Right cardiac atrium (tissue), 5 donors: Measurements from ENCODE around the gene PDIA5. TPM values are rescaled to one million over a fixed set of nuclear protein-coding genes. Genes with fewer than 3 reads are reported as not detected.

Experiments used
- ATAC-seq, 2 donors: fragments of 200-7000 bp; cut with Tn5 transposase; one replicate each; pipeline versions ENCODE4 v1.8.0 to v1.9.1; 2020; ENCODE audit warnings: moderate library complexity in 2 of 2, mild to moderate bottlenecking in 1 of 2
- DNase-seq, 3 donors: peaks; one replicate each; pipeline ENCODE4 v3.0.0-alpha.2; 2020
- H3K27ac ChIP-seq: one replicate; pipeline ENCODE4 v1.5.1; 2013; ENCODE audit warnings: mild to moderate bottlenecking, low read length, control low read depth, moderate library complexity
- H3K27me3 ChIP-seq: one replicate; pipeline ENCODE4 v1.6.1; 2013; ENCODE audit not compliant: control insufficient read depth, insufficient read depth
- H3K4me1 ChIP-seq: one replicate; pipeline ENCODE4 v1.6.1; 2013; ENCODE audit warnings: low read length; ENCODE audit not compliant: control insufficient read depth, insufficient read depth
- H3K4me3 ChIP-seq: one replicate; pipeline ENCODE4 v1.5.1; 2013; ENCODE audit warnings: low read length, control low read depth
- H3K9me3 ChIP-seq: one replicate; pipeline ENCODE4 v1.6.1; 2013; ENCODE audit warnings: low read length; ENCODE audit not compliant: control insufficient read depth
- WGBS: extraction: QIAGEN DNeasy Blood & Tissue Kit; methylation state at CpG from one replicate; pipeline ENCODE4 v1.1.7; 2013; 5-methylcytosine and 5-hydroxymethylcytosine counted together
- intact Hi-C, 4 donors: fragments of 100-400 bp; cut with DNase I; formaldehyde crosslinking; loops; one replicate each; pipeline versions ENCODE4 v1.11.0 to v1.14.0; 2022 to 2023
- polyA plus RNA-seq: library from polyadenylated mRNA; stranded (reverse); fragments of 200-250 nt; gene quantifications from one replicate; pipeline ENCODE4 v1.2.3, GENCODE V29; 2013
- total RNA-seq, 4 donors: library from RNA; stranded (reverse); fragmentation: NEBNext Ultra II Directional; extraction: Animal tissue kit (Norgen Biotek cat#: 25700); gene quantifications; one replicate each; pipeline ENCODE4 v1.2.1, GENCODE V29; 2021
- donor health status: healthy with polysubstance abuse.
- donor health status: DM: no; HTN: yes; CAD: no.
- donor health status: DM: no; HTN: no; CAD: no.
- donor health status: DM: no; HTN: yes; CAD: no; lungs with severe emphysema.
- donor health status: DM: yes; HTN: yes; CAD: no.

Gene PDIA5
- total and polyA plus RNA-seq, 5 donors: 8.3 to 11.1 (median 9.7) TPM

DNA sequence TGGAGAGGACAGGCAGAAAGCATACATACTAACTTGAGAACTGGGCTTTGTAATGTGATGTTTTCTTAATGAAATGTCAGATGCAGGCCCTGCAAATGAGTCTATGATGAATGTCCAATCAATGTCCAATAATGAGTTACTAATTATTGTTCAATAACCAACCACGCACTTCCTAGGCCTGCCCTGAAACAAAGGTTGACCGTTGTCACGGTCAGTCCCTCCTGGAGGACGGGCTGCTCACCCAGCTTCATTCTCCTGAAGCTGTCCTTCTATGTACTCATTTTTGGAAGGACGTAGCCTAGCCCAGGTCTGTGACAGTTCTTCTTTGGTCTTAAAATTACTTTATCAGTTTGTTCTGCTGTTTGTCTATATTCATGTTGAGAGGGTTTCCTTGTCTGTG, 8.3 kb upstream of the PDIA5 start:
- H3K27me3 ChIP-seq: no peaks in the 10 kb centered on the region
- no peak overlapping the region for H3K4me3 ChIP-seq
- 96% methylated on average over 5 of the region's 5 CpGs for WGBS
- DNase-seq: no peak
- H3K27ac ChIP-seq: no peak overlapping the region
- intact Hi-C loops: no loop called here
- no peak for ATAC-seq
- H3K9me3 ChIP-seq: no peaks in the 10 kb centered on the region
- no peaks in the 10 kb centered on the region for H3K4me1 ChIP-seq

GRCh38 chr3:123060054-123060453, 6.8 kb upstream of the PDIA5 start:
- no peak overlapping the region for H3K4me3 ChIP-seq
- DNase-seq (no peak), ATAC-seq (no peak)
- no peaks in the 10 kb centered on the region for H3K4me1 ChIP-seq
- no peak overlapping the region for H3K27ac ChIP-seq
- intact Hi-C loops: no loop called here
- H3K27me3 ChIP-seq: no peaks in the 10 kb centered on the region
- H3K9me3 ChIP-seq: no peaks in the 10 kb centered on the region

- intact Hi-C loops: no loop called here
- Histone ChIP-seq H3K27me3 (no peaks in the 10 kb centered on the region), H3K4me3 (no peak overlapping the region), H3K4me1 (no peaks in the 10 kb centered on the region), H3K9me3 (no peaks in the 10 kb centered on the region), H3K27ac (no peak overlapping the region)
- ATAC-seq: no peak
- 84% methylated on average over 7 of the region's 7 CpGs for WGBS
- DNase-seq: no peak
These were observed 5.0 kb upstream of the PDIA5 start for GRCh38 chr3:123061856-123062255.

- WGBS: 90% methylated on average over 6 of the region's 6 CpGs
- intact Hi-C loops: no loop called here
- no peak for DNase-seq
These were observed 3.8 kb upstream of the PDIA5 start for GRCh38 chr3:123063034-123063433.

DNA sequence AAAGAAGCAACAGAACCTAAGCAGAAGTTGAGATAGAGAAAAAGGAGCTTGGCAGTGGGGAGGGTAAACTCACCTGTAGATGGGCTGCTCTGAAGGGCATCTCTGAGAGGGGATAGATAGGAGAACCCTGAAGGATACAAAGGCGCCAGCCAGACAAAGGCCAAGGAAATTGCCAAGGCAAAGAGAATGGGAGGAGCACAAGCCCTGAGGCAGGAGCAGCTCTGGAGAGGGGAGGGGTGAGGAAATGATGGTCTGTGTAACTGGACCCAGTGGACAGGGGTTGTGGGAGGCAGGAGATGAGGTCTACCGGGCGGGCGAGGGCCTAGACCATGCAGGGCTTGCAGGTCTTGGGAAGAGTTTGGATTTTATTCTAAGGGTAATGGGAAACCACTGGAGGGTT, 2.3 kb upstream of the PDIA5 start:
- H3K9me3 ChIP-seq: no peaks in the 10 kb centered on the region
- ATAC-seq (no peak), DNase-seq (no peak)
- H3K27me3 ChIP-seq: no peaks in the 10 kb centered on the region
- no peak overlapping the region for H3K27ac ChIP-seq
- intact Hi-C loops: no loop called here
- H3K4me3 ChIP-seq: no peak overlapping the region
- peaks cover 3% of the 10 kb centered on the region for H3K4me1 ChIP-seq
- WGBS: 94% methylated on average over 4 of the region's 4 CpGs

More at GRCh38 chr3:123063034-123063433, 3.8 kb upstream of the PDIA5 start:
- Histone ChIP-seq H3K27ac (no peak overlapping the region), H3K27me3 (no peaks in the 10 kb centered on the region), H3K9me3 (no peaks in the 10 kb centered on the region), H3K4me3 (no peak overlapping the region), H3K4me1 (no peaks in the 10 kb centered on the region)
- ATAC-seq: no peak

- DNase-seq: no peak
- 53% methylated on average over 1 of the region's 1 CpG for WGBS
These were observed 1.9 kb upstream of the PDIA5 start for GRCh38 chr3:123064914-123065313.

GRCh38 chr3:123066599-123066895, 278 bp upstream of the PDIA5 start:
- WGBS: 17% methylated on average over 6 of the region's 6 CpGs
- Histone ChIP-seq H3K4me1 (peaks cover 5% of the 10 kb centered on the region), H3K9me3 (no peaks in the 10 kb centered on the region), H3K27me3 (no peaks in the 10 kb centered on the region), H3K4me3 (peak overlapping the region; percentile 78), H3K27ac (no peak overlapping the region)
- intact Hi-C loops: no loop called here
- DNase-seq: no peak
- no peak for ATAC-seq

More at GRCh38 chr3:123064914-123065313, 1.9 kb upstream of the PDIA5 start:
- ATAC-seq: no peak
- intact Hi-C loops: no loop called here
- Histone ChIP-seq H3K4me1 (peaks cover 3% of the 10 kb centered on the region), H3K27me3 (no peaks in the 10 kb centered on the region), H3K9me3 (no peaks in the 10 kb centered on the region), H3K4me3 (no peak overlapping the region), H3K27ac (no peak overlapping the region)

- H3K4me3 ChIP-seq: peak overlapping the region; percentile 78
- intact Hi-C loops: no loop called here
- WGBS: 23% methylated on average over 24 of the region's 24 CpGs
- no peaks in the 10 kb centered on the region for H3K9me3 ChIP-seq
- ATAC-seq (peak; percentile 33 to 44), DNase-seq (no peak)
- peaks cover 13% of the 10 kb centered on the region for H3K4me1 ChIP-seq
- H3K27me3 ChIP-seq: no peaks in the 10 kb centered on the region
- H3K27ac ChIP-seq: no peak overlapping the region
These were observed 1.1 kb downstream of the PDIA5 start for GRCh38 chr3:123067689-123068600.

DNA sequence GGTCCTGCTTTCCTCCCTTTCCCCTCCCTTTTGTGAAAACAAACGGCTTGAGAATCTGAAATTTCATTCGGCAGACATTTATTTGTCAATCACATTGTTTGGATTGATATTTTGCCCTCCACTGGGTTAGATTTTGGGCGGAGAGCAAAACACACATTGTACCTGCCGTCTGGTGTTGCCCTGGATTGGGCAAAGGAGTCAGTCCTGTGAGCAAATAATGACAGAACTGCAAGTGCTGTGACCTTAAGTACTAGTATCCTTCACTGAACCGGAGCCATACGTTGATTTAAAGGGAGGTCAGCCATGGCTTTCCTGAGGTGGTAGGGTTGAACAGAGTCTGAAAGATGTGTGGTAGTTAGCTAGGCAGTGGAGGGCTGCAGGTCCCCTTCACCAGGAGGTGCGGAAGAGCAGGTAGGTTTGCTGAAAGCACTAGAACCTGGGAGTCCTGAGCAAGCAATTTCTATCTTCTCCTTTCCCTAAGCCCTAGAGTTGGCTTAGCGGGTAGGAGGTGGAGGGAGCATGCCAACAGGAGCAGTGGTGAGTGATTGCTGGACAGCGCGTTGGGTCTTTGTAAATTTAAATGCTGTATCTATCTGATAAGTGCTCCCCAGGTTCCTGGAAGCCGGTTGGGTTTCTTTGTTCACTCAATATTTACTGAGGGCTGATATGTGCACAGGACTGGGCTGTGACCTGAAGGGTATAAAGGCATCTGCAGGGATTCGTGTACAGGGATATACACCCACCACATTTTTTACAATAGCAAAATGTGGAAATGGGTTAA, 2.0 kb downstream of the PDIA5 start:
- Histone ChIP-seq H3K4me3 (peak overlapping the region; percentile 78), H3K4me1 (peaks cover 17% of the 10 kb centered on the region), H3K27ac (no peak overlapping the region), H3K27me3 (no peaks in the 10 kb centered on the region), H3K9me3 (no peaks in the 10 kb centered on the region)
- 70% methylated on average over 12 of the region's 12 CpGs for WGBS
- DNase-seq (no peak), ATAC-seq (no peak)
- intact Hi-C loops: no loop called here

DNA sequence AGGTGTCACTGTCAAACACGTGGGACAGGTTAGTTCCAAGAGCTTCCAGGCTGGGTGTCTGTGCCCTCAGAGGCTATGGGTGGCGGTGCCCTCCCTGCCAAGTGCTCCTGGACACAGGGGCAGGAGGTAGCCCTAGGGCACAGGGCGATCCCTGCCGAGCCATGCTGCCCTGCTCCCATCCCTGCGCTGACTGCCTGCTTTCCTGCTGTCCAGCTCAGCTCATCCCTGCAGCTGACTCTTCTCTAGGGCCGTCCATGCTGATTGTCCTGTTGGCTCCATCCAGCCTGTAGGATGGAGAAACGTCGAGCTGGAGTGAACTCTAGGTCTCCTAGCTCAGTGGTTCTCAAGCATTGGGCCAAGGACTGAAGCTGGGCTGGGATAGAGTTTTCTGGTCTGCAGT, 3.7 kb downstream of the PDIA5 start:
- Histone ChIP-seq H3K9me3 (no peaks in the 10 kb centered on the region), H3K27me3 (no peaks in the 10 kb centered on the region), H3K4me3 (no peak overlapping the region), H3K27ac (no peak overlapping the region), H3K4me1 (peaks cover 21% of the 10 kb centered on the region)
- intact Hi-C loops: no loop called here
- 73% methylated on average over 8 of the region's 8 CpGs for WGBS
- DNase-seq: no peak
- ATAC-seq: no peak

GRCh38 chr3:123071146-123071545, 4.3 kb downstream of the PDIA5 start:
- intact Hi-C loops: no loop called here
- ATAC-seq (no peak), DNase-seq (no peak)
- no peaks in the 10 kb centered on the region for H3K27me3 ChIP-seq
- 59% methylated on average over 5 of the region's 5 CpGs for WGBS
- H3K4me1 ChIP-seq: peaks cover 25% of the 10 kb centered on the region
- no peak overlapping the region for H3K27ac ChIP-seq
- no peak overlapping the region for H3K4me3 ChIP-seq
- H3K9me3 ChIP-seq: no peaks in the 10 kb centered on the region
